ENCODE data around the gene STRA8. TPM values are rescaled to one million over a fixed set of nuclear protein-coding genes. Genes with fewer than 3 reads are reported as not detected.

The STRA8 gene
- total RNA-seq, 4 donors from 2014 or later: not detected

- Histone ChIP-seq H3K27ac (no peak overlapping the region), H3K27me3 (no peaks in the 10 kb centered on the region), H3K4me3 (no peak overlapping the region), H3K9me3 (no peaks in the 10 kb centered on the region), H3K36me3 (no peaks in the 10 kb centered on the region), H3K4me1 (no peaks in the 10 kb centered on the region)
- no peak for TF ChIP-seq POLR2A (IDR thresholded peaks at IDR 0.05)
- TF ChIP-seq CTCF (IDR thresholded peaks at IDR 0.05): no peak
- no peak for DNase-seq
These were observed 43.5 kb downstream of the STRA8 start for GRCh38 chr7:135277161-135277560.

- Histone ChIP-seq H3K4me3 (no peak overlapping the region), H3K27me3 (no peaks in the 10 kb centered on the region), H3K36me3 (no peaks in the 10 kb centered on the region), H3K4me1 (no peaks in the 10 kb centered on the region), H3K27ac (no peak overlapping the region), H3K9me3 (no peaks in the 10 kb centered on the region)
- no peak for TF ChIP-seq POLR2A (IDR thresholded peaks at IDR 0.05)
- TF ChIP-seq CTCF (IDR thresholded peaks at IDR 0.05): peak; percentile 83 to 99 (median 94)
- peak in 2 of 3 donors; percentile 75 to 91 for DNase-seq
These were observed 47.8 kb downstream of the STRA8 start for GRCh38 chr7:135281363-135281949.

GRCh38 chr7:135282561-135283254 is 49.1 kb downstream of the STRA8 start:
- H3K27me3 ChIP-seq: no peaks in the 10 kb centered on the region
- TF ChIP-seq CTCF (IDR thresholded peaks at IDR 0.05) (no peak), POLR2A (IDR thresholded peaks at IDR 0.05) (no peak)
- H3K9me3 ChIP-seq: no peaks in the 10 kb centered on the region
- no peak overlapping the region for H3K4me3 ChIP-seq
- no peaks in the 10 kb centered on the region for H3K36me3 ChIP-seq
- H3K4me1 ChIP-seq: no peaks in the 10 kb centered on the region
- H3K27ac ChIP-seq: no peak overlapping the region
- DNase-seq: no peak

- no peaks in the 10 kb centered on the region for H3K4me1 ChIP-seq
- DNase-seq: no peak
- no peaks in the 10 kb centered on the region for H3K9me3 ChIP-seq
- H3K27me3 ChIP-seq: no peaks in the 10 kb centered on the region
- no peak overlapping the region for H3K4me3 ChIP-seq
- H3K36me3 ChIP-seq: no peaks in the 10 kb centered on the region
- TF ChIP-seq POLR2A (IDR thresholded peaks at IDR 0.05) (no peak), CTCF (IDR thresholded peaks at IDR 0.05) (no peak)
- no peak overlapping the region for H3K27ac ChIP-seq
These were observed 50.5 kb downstream of the STRA8 start for GRCh38 chr7:135283959-135284638.

- H3K27ac ChIP-seq: no peak overlapping the region
- DNase-seq: no peak
- H3K36me3 ChIP-seq: no peaks in the 10 kb centered on the region
- TF ChIP-seq CTCF (IDR thresholded peaks at IDR 0.05): no peak
- TF ChIP-seq POLR2A (IDR thresholded peaks at IDR 0.05): no peak
- no peaks in the 10 kb centered on the region for H3K9me3 ChIP-seq
- H3K27me3 ChIP-seq: no peaks in the 10 kb centered on the region
- no peaks in the 10 kb centered on the region for H3K4me1 ChIP-seq
- no peak overlapping the region for H3K4me3 ChIP-seq
These were observed 52.1 kb downstream of the STRA8 start for GRCh38 chr7:135285547-135286233.
